Loucy (cell line): ENCODE measurements around the gene HOTAIR.

ENCODE experiments used
- H2AFZ ChIP-seq: fragments of 200-600 bp; sonication (generic); 2 replicates; pipeline ENCODE4 v1.6.0; 2016; ENCODE audit warnings: antibody characterized with exemption, mild to moderate bottlenecking, low read length, moderate library complexity
- H3F3A ChIP-seq: fragments of 200-600 bp; 2 replicates; pipeline ENCODE4 v1.6.0; 2016; ENCODE audit warnings: antibody characterized with exemption, low read depth, mild to moderate bottlenecking
- H3K27me3 ChIP-seq: fragments of 200-600 bp; sonication (generic); 2 replicates; pipeline ENCODE4 v1.6.1; 2014; ENCODE audit warnings: low read length, mild to moderate bottlenecking; ENCODE audit not compliant: insufficient read depth, poor library complexity, severe bottlenecking
- H3K36me3 ChIP-seq: fragments of 200-600 bp; sonication (generic); 2 replicates; pipeline ENCODE4 v1.6.1; 2016; ENCODE audit warnings: low read length; ENCODE audit not compliant: insufficient read depth
- H3K4me1 ChIP-seq: fragments of 200-600 bp; sonication (generic); 2 replicates; pipeline ENCODE4 v1.5.1; 2014; ENCODE audit warnings: low read length, mild to moderate bottlenecking; ENCODE audit not compliant: insufficient read depth, poor library complexity, severe bottlenecking
- H3K4me2 ChIP-seq: fragments of 200-600 bp; sonication (generic); 2 replicates; pipeline ENCODE4 v1.6.0; 2014; ENCODE audit warnings: antibody characterized with exemption, low read length, low read depth, mild to moderate bottlenecking; ENCODE audit not compliant: poor library complexity, severe bottlenecking
- H3K4me3 ChIP-seq: fragments of 200-600 bp; sonication (generic); 2 replicates; pipeline ENCODE4 v1.5.1; 2014; ENCODE audit warnings: low read length, mild to moderate bottlenecking, mixed read lengths; ENCODE audit not compliant: poor library complexity, severe bottlenecking
- H3K79me2 ChIP-seq: fragments of 200-600 bp; sonication (generic); 2 replicates; pipeline ENCODE4 v1.6.1; 2014; ENCODE audit warnings: low read length; ENCODE audit not compliant: insufficient read depth
- H3K9ac ChIP-seq: fragments of 200-600 bp; sonication (generic); 2 replicates; pipeline ENCODE4 v1.6.0; 2014; ENCODE audit warnings: mild to moderate bottlenecking, low read depth, low read length, moderate library complexity; ENCODE audit not compliant: poor library complexity, severe bottlenecking
- H3K9me2 ChIP-seq: fragments of 200-600 bp; sonication (generic); replicated peaks from 2 replicates; pipeline ENCODE4 v1.6.1; 2016; ENCODE audit warnings: low read depth, low read length, mixed read lengths
- H3K9me3 ChIP-seq: fragments of 200-600 bp; sonication (generic); 2 replicates; pipeline ENCODE4 v1.6.1; 2014; ENCODE audit warnings: mild to moderate bottlenecking, antibody characterized with exemption, low read length, low read depth; ENCODE audit not compliant: insufficient read depth
- H4K20me1 ChIP-seq: fragments of 200-600 bp; sonication (generic); 2 replicates; pipeline ENCODE4 v1.6.0; 2014; ENCODE audit warnings: antibody characterized with exemption, low read length, mild to moderate bottlenecking; ENCODE audit not compliant: insufficient read depth, poor library complexity, severe bottlenecking
- CTCF ChIP-seq: fragments of 200-600 bp; sonication (generic); conservative IDR thresholded peaks from 2 replicates; pipeline ENCODE4 v1.5.1; 2014; ENCODE audit warnings: mild to moderate bottlenecking, antibody characterized with exemption, low read length
- EZH2phosphoT487 ChIP-seq: fragments of 200-600 bp; IDR thresholded peaks from 2 replicates; pipeline ENCODE4 v1.6.1; 2018; ENCODE audit warnings: antibody characterized with exemption, mild to moderate bottlenecking, moderate library complexity, borderline replicate concordance

Gene HOTAIR

GRCh38 chr12:53978477-53979356, 4.0 kb upstream of the HOTAIR start:
- peaks cover 20% of the 10 kb centered on the region for H3K4me1 ChIP-seq
- no peaks in the 10 kb centered on the region for H3K27me3 ChIP-seq
- TF ChIP-seq EZH2phosphoT487 (no peak), CTCF (no peak)
- no peak overlapping the region for H2AFZ ChIP-seq
- H3K9me3 ChIP-seq, result no peaks in the 10 kb centered on the region
- no peak overlapping the region for H3K9ac ChIP-seq
- no peaks in the 10 kb centered on the region for H3K9me2 ChIP-seq
- H3K4me2 ChIP-seq, result no peak overlapping the region
- H3F3A ChIP-seq, result no peaks in the 10 kb centered on the region
- no peaks in the 10 kb centered on the region for H4K20me1 ChIP-seq
- H3K79me2 ChIP-seq, result no peaks in the 10 kb centered on the region
- H3K36me3 ChIP-seq, result no peaks in the 10 kb centered on the region
- no peak overlapping the region for H3K4me3 ChIP-seq

GRCh38 chr12:53977596-53978445, 3.1 kb upstream of the HOTAIR start:
- Histone ChIP-seq H3K4me2 (no peak overlapping the region), H3K27me3 (no peaks in the 10 kb centered on the region), H3K4me1 (peaks cover 20% of the 10 kb centered on the region), H3K9me2 (no peaks in the 10 kb centered on the region), H2AFZ (no peak overlapping the region), H3K9ac (no peak overlapping the region), H3F3A (no peaks in the 10 kb centered on the region), H3K79me2 (no peaks in the 10 kb centered on the region), H4K20me1 (no peaks in the 10 kb centered on the region), H3K9me3 (no peaks in the 10 kb centered on the region), H3K4me3 (no peak overlapping the region), H3K36me3 (no peaks in the 10 kb centered on the region)
- TF ChIP-seq EZH2phosphoT487 (no peak), CTCF (no peak)

DNA sequence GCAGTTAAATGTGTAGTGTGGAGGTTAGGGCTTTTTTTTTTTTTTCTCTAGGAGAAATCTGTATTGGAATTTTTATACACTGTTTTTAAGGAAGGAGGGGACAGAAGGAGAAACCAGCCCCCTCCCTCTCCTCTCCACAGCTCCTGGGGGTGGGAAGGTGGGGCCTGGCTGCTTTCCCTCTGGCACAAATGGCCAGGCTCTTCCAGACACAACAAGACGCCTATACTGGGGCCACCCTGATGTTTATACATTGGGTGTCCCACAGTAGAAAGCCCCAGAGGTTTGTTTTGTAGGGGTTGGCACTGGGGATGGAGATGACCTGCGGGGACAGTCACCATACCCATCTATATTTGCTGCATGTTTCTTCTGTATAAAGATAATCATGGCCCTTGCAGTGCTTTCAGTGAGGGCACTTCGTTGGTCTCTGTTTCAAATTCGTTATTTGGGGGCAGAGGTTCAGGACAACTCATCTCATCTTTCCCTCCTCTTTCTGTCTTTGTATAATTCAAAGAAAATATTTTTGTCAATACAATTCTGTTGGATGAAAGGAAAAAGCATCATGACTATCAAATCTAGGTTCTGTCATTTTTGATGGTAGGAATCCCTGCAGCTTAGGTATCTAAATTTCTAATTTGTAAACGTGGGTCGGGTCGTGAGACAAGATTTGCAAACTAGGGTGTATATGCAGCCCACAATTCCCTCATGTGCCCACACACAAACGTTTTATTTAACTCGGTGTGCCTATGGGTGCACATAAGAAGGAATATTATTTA, 2.3 kb upstream of the HOTAIR start:
- H2AFZ ChIP-seq, result no peak overlapping the region
- no peak overlapping the region for H3K4me3 ChIP-seq
- no peaks in the 10 kb centered on the region for H3K36me3 ChIP-seq
- H3K4me1 ChIP-seq, result peaks cover 20% of the 10 kb centered on the region
- H3F3A ChIP-seq, result no peaks in the 10 kb centered on the region
- no peaks in the 10 kb centered on the region for H3K9me3 ChIP-seq
- H3K4me2 ChIP-seq, result no peak overlapping the region
- TF ChIP-seq EZH2phosphoT487 (no peak), CTCF (no peak)
- no peaks in the 10 kb centered on the region for H3K27me3 ChIP-seq
- H3K9me2 ChIP-seq, result no peaks in the 10 kb centered on the region
- no peak overlapping the region for H3K9ac ChIP-seq
- H3K79me2 ChIP-seq, result no peaks in the 10 kb centered on the region
- H4K20me1 ChIP-seq, result no peaks in the 10 kb centered on the region
